ENCODE results near the gene ZNF33B.
"Not testable (repeated sequence)": the region's sequence is repeated elsewhere in the genome, so short reads cannot be mapped to it uniquely, and the experiment has no call there.

The ZNF33B gene

GRCh38 chr10:42618424-42618823 is 19.9 kb downstream of the ZNF33B start:
- DNase-seq (ENCODE audit: extremely low read depth in 1 of 2, low read depth in 1 of 2) = no peak

- DNase-seq (ENCODE audit: extremely low read depth in 1 of 2, low read depth in 1 of 2) = no peak
Measured at GRCh38 chr10:42615419-42615818, 23.0 kb downstream of the ZNF33B start.

GRCh38 chr10:42609872-42610271 is 28.5 kb downstream of the ZNF33B start:
- no peak for DNase-seq (ENCODE audit: extremely low read depth in 1 of 2, low read depth in 1 of 2)

- no peak for DNase-seq (ENCODE audit: extremely low read depth in 1 of 2, low read depth in 1 of 2)
Measured at GRCh38 chr10:42598249-42598873, 40.0 kb downstream of the ZNF33B start.

GRCh38 chr10:42596196-42596595 is 42.2 kb downstream of the ZNF33B start:
- no peak for DNase-seq (ENCODE audit: extremely low read depth in 1 of 2, low read depth in 1 of 2)

GRCh38 chr10:42594246-42594650 is 44.1 kb downstream of the ZNF33B start:
- no peak for DNase-seq (ENCODE audit: extremely low read depth in 1 of 2, low read depth in 1 of 2)

- DNase-seq (ENCODE audit: extremely low read depth in 1 of 2, low read depth in 1 of 2) = no peak
Measured at GRCh38 chr10:42593284-42593683, 45.1 kb downstream of the ZNF33B start.

- DNase-seq (ENCODE audit: extremely low read depth in 1 of 2, low read depth in 1 of 2) = no peak
Measured at GRCh38 chr10:42583828-42584227, 54.5 kb downstream of the ZNF33B start.

- DNase-seq (ENCODE audit: extremely low read depth in 1 of 2, low read depth in 1 of 2) = no peak
Measured at GRCh38 chr10:42578019-42578418, 60.4 kb downstream of the ZNF33B start.

GRCh38 chr10:42576338-42576737 is 62.0 kb downstream of the ZNF33B start:
- DNase-seq (ENCODE audit: extremely low read depth in 1 of 2, low read depth in 1 of 2) = no peak

- DNase-seq (ENCODE audit: extremely low read depth in 1 of 2, low read depth in 1 of 2) = no peak
Measured at GRCh38 chr10:42574336-42574735, 64.0 kb downstream of the ZNF33B start.

- no peak for DNase-seq (ENCODE audit: extremely low read depth in 1 of 2, low read depth in 1 of 2)
Measured at GRCh38 chr10:42556931-42557330, 81.4 kb downstream of the ZNF33B start.

- DNase-seq (ENCODE audit: extremely low read depth in 1 of 2, low read depth in 1 of 2) = not testable (repeated sequence)
Measured at GRCh38 chr10:42553576-42553975, 84.8 kb downstream of the ZNF33B start.

GRCh38 chr10:42553064-42553407 is 85.3 kb downstream of the ZNF33B start:
- DNase-seq (ENCODE audit: extremely low read depth in 1 of 2, low read depth in 1 of 2) = no peak

- peak; percentile 85 to 93 for DNase-seq (ENCODE audit: extremely low read depth in 1 of 2, low read depth in 1 of 2)
Measured at GRCh38 chr10:42552188-42553063, 85.9 kb downstream of the ZNF33B start.

GRCh38 chr10:42551582-42552187 is 86.7 kb downstream of the ZNF33B start:
- no peak for DNase-seq (ENCODE audit: extremely low read depth in 1 of 2, low read depth in 1 of 2)

- no peak for DNase-seq (ENCODE audit: extremely low read depth in 1 of 2, low read depth in 1 of 2)
Measured at GRCh38 chr10:42549851-42550250, 88.5 kb downstream of the ZNF33B start.

GRCh38 chr10:42548254-42548653 is 90.1 kb downstream of the ZNF33B start:
- no peak for DNase-seq (ENCODE audit: extremely low read depth in 1 of 2, low read depth in 1 of 2)

GRCh38 chr10:42544945-42545344 is 93.4 kb downstream of the ZNF33B start:
- DNase-seq (ENCODE audit: extremely low read depth in 1 of 2, low read depth in 1 of 2) = no peak

GRCh38 chr10:42543840-42544372 is 94.5 kb downstream of the ZNF33B start:
- DNase-seq (ENCODE audit: extremely low read depth in 1 of 2, low read depth in 1 of 2) = no peak
